ENCODE measurements around the gene KDM2A. TPM values are rescaled to one million over a fixed set of nuclear protein-coding genes. Genes with fewer than 3 reads are reported as not detected.

The KDM2A gene
- total RNA-seq, 2 donors from 2014 or later, result 27.7 to 37.3 TPM

DNA sequence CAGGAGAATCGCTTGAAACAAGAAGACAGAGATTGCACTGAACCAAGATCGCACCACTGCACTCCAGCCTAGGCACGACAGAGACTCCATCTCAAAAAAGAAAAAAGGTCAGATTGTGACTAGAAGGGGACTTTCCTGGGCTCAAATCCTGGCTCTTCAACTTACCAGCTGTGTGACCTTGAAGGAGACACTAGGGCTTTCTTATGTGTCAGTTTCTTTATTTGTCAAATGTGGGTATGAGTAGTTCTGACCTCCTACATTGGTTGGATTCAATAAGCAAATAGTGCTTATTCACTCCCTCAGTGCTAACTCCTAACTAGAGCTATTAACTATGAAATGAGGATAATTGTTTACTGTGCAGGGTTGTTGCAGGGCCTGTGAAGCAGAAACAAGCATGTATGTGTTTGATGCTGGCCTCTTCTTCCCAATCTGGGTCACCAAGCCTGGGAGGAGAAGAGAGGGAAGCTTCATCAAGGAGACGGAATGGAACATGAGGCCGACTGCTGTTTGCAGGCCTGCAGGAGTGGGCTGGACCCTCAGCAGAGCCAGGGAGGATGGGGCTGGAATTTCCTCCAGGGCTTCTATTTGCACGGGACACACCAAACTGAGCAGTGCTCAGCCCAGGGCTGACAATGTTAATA, 39.9 kb upstream of the KDM2A start:
- no peak for DNase-seq (ENCODE audit: low spot score)
- Histone ChIP-seq H3K4me1 (peaks cover 0 to 14% of the 10 kb centered on the region in 2 donors), H3K4me3 (no peak overlapping the region), H3K36me3 (no peaks in the 10 kb centered on the region), H3K27ac (no peak overlapping the region), H3K9me3 (no peaks in the 10 kb centered on the region), H3K27me3 (no peaks in the 10 kb centered on the region)
- TF ChIP-seq, protein P1, sequence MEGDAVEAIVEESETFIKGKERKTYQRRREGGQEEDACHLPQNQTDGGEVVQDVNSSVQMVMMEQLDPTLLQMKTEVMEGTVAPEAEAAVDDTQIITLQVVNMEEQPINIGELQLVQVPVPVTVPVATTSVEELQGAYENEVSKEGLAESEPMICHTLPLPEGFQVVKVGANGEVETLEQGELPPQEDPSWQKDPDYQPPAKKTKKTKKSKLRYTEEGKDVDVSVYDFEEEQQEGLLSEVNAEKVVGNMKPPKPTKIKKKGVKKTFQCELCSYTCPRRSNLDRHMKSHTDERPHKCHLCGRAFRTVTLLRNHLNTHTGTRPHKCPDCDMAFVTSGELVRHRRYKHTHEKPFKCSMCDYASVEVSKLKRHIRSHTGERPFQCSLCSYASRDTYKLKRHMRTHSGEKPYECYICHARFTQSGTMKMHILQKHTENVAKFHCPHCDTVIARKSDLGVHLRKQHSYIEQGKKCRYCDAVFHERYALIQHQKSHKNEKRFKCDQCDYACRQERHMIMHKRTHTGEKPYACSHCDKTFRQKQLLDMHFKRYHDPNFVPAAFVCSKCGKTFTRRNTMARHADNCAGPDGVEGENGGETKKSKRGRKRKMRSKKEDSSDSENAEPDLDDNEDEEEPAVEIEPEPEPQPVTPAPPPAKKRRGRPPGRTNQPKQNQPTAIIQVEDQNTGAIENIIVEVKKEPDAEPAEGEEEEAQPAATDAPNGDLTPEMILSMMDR (IDR thresholded peaks at IDR 0.05), result no peak

DNA sequence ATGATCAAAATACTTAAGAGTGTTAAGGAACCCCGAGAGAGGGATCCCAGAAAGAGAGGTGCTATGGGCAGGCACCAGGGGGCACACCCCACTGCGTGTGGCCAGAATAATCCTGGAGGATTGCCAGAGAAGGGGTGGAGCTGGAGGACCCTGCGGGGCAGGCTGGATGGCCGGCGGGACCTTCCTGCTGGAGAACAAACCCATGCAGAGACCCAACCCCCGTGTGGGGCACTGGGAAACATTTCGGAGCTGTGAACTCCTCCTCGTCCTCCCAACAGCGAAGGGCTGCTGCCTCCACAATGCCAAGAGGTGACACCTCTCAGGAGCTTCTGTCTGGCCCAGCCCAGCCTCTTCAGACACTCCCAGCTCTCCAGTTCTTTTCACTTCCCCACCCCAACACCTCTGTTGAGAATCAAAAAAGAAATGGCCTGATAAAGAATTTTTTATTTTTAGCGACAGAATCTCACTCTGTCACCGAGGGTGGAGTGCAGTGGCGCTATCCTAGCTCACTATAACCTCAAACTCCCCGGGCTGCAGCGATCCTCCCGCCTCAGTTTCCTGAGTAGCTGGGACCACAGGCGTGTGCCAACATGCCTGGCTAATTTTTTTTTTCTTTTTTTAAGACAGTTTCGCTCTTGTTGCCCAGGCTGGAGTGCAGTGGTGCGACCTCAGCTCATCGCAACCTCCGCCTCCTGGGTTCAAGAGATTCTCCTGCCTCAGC, 36.8 kb upstream of the KDM2A start:
- H3K4me1 ChIP-seq, result peaks cover 0 to 14% of the 10 kb centered on the region in 2 donors
- TF ChIP-seq, protein P1 (IDR thresholded peaks at IDR 0.05), result no peak
- peak overlapping the region in 1 of 2 donors; percentile 28 for H3K4me3 ChIP-seq
- no peak for DNase-seq (ENCODE audit: low spot score)
- H3K27me3 ChIP-seq, result no peaks in the 10 kb centered on the region
- H3K27ac ChIP-seq, result peak overlapping the region; percentile 13 to 64
- H3K36me3 ChIP-seq, result no peaks in the 10 kb centered on the region
- no peaks in the 10 kb centered on the region for H3K9me3 ChIP-seq

DNA sequence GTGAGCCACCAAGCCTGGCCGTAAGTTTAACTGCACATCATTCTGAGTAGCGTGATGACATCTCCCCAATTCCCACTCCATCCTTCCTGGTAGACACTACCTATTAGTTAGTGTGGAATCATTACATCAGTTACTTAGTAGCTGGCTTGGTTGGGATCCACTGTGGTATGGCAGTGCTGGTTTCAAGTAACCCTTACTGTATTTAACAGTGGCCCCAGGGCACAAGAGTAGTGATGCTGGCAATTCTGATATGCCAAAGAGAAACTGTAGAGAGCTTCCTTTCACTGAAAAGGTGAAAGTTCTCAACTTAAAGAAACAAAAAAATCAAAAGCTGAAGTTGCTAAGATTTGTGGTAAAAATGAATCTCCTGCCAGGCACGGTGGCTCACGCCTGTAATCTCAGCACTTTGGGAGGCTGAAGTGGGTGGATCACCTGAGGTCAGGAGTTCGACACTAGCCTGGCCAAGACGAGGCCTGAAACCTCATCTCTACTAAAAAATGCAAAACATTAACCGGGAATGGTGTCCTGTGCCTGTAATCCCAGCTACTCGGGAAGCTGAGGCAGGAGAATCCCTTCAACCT, 35.2 kb upstream of the KDM2A start:
- DNase-seq (ENCODE audit: low spot score), result no peak
- Histone ChIP-seq H3K36me3 (no peaks in the 10 kb centered on the region), H3K27ac (no peak overlapping the region), H3K4me3 (no peak overlapping the region), H3K27me3 (no peaks in the 10 kb centered on the region), H3K9me3 (no peaks in the 10 kb centered on the region), H3K4me1 (peaks cover 0 to 14% of the 10 kb centered on the region in 2 donors)
- TF ChIP-seq, protein P1 (IDR thresholded peaks at IDR 0.05), result no peak

DNA sequence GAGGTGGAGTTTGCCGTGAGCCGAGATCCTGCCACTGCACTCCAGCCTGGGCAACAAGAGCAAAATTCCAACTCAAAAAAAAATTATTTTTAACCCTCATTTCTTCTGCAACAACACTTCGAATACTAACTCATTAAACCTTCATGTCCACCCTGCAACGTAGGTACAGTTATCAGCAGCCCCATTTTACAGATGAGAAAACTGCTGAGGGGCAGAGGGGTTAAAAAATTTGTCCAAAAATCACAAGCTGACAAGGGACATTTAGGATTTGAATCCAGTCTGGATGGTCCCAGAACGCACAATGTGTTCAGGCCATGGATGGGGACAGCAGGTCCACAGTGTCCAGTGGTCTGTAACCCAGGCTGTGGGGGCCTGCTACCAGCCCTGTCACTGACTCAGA, 33.4 kb upstream of the KDM2A start:
- TF ChIP-seq, protein P1 (IDR thresholded peaks at IDR 0.05), result no peak

DNA sequence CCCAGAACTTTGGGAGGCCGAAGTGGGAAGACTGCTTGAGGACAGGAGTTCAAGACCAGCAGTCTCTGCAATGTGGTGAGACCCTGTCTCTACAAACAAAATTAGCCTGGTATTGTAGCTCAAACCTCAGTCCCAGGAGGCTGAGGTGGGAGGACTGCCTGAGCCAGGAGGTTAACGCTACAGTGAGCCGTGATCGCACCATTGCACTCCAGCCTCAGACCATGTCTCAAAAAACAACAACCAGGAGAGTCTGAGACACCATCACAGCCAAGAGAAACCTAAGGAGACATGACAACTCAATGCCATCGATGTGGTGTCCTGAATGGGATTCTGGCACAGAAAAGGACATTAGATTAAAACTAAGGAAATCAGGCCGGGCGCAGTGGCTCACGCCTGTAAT, 28.3 kb upstream of the KDM2A start:
- Histone ChIP-seq H3K27me3 (no peaks in the 10 kb centered on the region), H3K27ac (no peak overlapping the region), H3K4me3 (no peak overlapping the region), H3K9me3 (no peaks in the 10 kb centered on the region), H3K4me1 (no peaks in the 10 kb centered on the region), H3K36me3 (no peaks in the 10 kb centered on the region)
- TF ChIP-seq, protein P1 (IDR thresholded peaks at IDR 0.05), result no peak
- no peak for DNase-seq (ENCODE audit: low spot score)

More for the DNA sequence above, 33.4 kb upstream of the KDM2A start:
- Histone ChIP-seq H3K4me1 (peaks cover 0 to 14% of the 10 kb centered on the region in 2 donors), H3K4me3 (no peak overlapping the region), H3K27ac (no peak overlapping the region), H3K27me3 (no peaks in the 10 kb centered on the region), H3K36me3 (no peaks in the 10 kb centered on the region), H3K9me3 (no peaks in the 10 kb centered on the region)
- DNase-seq (ENCODE audit: low spot score), result no peak

All from right atrium auricular region (tissue), 2 donors.